HG03060 (cell line): Measurements from ENCODE around the gene TRAPPC3.

Experiments used
- ATAC-seq: cut with Tn5 transposase; IDR thresholded peaks from one replicate; pipeline ENCODE4 v1.9.1; 2021; ENCODE audit warnings: low read depth, moderate number of reproducible peaks; ENCODE audit not compliant: unreplicated experiment

Gene TRAPPC3

DNA sequence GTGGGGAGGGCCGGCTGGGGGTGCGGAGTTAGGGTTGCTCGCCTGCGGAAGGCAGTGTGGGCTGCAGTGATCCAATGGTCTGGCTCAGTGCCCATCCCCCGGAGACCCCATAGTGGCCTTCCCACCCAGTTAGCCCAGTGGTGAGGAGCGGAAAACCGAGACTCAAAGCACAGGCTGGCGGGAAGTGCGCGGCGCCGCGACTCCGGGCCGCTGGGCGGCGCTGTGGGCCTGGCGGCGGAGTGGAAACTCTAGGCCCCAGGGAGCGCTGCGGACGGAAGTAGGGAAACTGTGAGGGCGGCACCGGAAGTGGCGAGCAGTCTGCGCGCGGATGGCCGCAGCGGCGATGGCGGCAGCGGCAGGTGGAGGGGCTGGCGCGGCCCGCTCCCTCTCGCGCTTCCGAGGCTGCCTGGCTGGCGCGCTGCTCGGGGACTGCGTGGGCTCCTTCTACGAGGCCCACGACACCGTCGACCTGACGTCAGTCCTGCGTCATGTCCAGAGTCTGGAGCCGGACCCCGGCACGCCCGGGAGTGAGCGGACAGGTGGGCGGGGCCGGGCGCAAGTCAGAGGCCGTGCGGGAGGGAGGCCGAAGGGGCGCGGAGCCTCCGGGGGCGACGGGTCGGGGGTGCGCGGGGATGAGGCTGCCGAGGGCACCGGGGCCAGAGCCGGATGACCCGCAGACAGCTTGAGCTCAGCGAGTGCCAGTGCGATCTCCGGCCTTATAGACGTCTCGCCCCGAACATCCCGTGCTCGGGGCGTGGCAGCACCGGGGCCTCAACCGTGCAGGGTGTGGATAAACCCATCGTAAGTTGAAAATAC, 60.5 kb downstream of the TRAPPC3 start, which contains the start of gene ADPRS:
TSS of gene ADPRS (plus strand) at position 316 of the 816 bp plus-strand sequence. CDS start at position 329, 13 bp downstream.
- ATAC-seq = peak; percentile 76

DNA sequence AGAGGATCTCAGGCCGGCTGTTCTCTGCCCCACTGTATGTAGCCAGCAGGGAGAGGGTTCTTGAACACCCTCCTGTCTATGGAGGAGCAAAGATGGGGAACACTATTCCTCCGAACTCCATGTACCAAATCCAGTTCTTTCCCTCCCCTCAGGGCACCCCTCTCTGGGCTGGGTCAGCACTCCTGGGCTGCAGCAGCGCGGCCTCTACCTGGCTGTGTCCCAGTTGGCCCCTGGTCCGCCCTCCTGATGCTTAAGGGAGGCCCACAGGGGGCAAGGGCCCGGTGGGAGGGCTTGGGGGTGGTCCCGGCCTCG, 61.1 kb downstream of the TRAPPC3 start:
- ATAC-seq = peak; percentile 2

DNA sequence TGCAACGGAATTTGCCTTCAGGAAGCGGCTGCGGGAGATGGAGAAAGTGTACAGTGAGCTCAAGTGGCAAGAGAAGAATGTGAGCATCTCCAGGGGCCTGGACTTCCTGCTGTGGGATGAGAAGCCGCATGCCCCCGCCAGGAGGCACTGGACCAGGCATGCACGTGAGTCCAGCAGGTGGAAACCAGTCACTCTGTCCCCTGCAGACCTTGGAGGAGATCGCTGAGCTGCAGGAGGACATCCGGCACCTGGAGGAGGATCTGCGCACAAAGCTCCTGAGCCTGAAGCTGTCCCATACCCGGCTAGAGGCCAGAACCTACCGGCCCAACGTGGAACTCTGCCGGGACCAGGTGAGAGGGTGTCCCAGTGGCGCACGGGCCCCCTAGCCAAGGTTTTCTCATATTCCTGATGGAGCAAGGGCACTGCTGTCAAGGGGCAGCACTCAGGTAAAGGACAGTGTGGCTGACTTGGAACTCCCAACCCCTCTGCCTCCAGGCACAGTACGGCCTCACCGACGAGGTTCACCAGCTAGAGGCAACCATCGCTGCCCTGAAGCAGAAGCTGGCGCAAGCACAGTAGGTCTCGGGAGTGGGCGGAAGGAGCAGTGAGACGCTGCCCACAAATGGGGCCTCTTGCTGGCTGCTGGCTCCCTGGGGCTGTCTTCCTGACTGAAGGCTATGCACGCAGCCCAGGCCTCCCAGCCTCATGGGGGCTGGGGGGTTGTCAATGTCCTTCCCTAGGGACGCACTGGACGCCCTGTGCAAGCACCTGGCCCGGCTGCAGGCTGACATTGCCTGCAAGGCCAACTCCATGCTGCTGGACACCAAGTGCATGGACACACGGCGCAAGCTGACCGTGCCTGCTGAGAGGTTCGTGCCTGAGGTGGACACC, 61.8 kb downstream of the TRAPPC3 start:
- ATAC-seq = no peak
